Liver (tissue), 9 donors: Measurements from ENCODE around the gene MGAT5. TPM values are rescaled to one million over a fixed set of nuclear protein-coding genes. Genes with fewer than 3 reads are reported as not detected.

Experiments
- DNase-seq: peaks from one replicate; pipeline ENCODE4 v3.0.0-alpha.2; 2017; ENCODE audit warnings: low spot score
- H3K27ac ChIP-seq, 2 donors: one replicate each; pipeline ENCODE4 v1.7.0; 2013; ENCODE audit warnings: inconsistent platforms in 2 of 2, low read length in 2 of 2, control low read depth in 1 of 2, low read depth in 1 of 2, mild to moderate bottlenecking in 1 of 2
- H3K27me3 ChIP-seq, 4 donors: one replicate each; pipeline versions ENCODE4 v1.6.1 to v1.7.0; 2013; ENCODE audit warnings: low read length in 3 of 4, inconsistent platforms in 1 of 4, mild to moderate bottlenecking in 1 of 4, moderate library complexity in 1 of 4; ENCODE audit not compliant: control insufficient read depth in 4 of 4, insufficient read depth in 4 of 4
- H3K36me3 ChIP-seq, 4 donors: one replicate each; pipeline versions ENCODE4 v1.6.1 to v1.7.0; 2013; ENCODE audit warnings: low read length in 3 of 4, mild to moderate bottlenecking in 3 of 4, low read depth in 1 of 4, moderate library complexity in 1 of 4; ENCODE audit not compliant: control insufficient read depth in 4 of 4, insufficient read depth in 3 of 4
- H3K4me1 ChIP-seq, 4 donors: one replicate each; pipeline versions ENCODE4 v1.6.1 to v1.7.0; 2013; ENCODE audit warnings: low read length in 3 of 4, mild to moderate bottlenecking in 3 of 4, moderate library complexity in 1 of 4; ENCODE audit not compliant: control insufficient read depth in 4 of 4, insufficient read depth in 4 of 4
- H3K4me3 ChIP-seq, 3 donors: one replicate each; pipeline versions ENCODE4 v1.6.1 to v1.7.0; 2013; ENCODE audit warnings: low read length in 3 of 3, control low read depth in 1 of 3, low read depth in 1 of 3, mild to moderate bottlenecking in 1 of 3
- H3K9ac ChIP-seq, 2 donors: one replicate each; pipeline ENCODE4 v1.7.0; 2013; ENCODE audit warnings: low read length in 2 of 2, mild to moderate bottlenecking in 2 of 2, moderate library complexity in 2 of 2, control low read depth in 1 of 2, low read depth in 1 of 2
- H3K9me3 ChIP-seq, 4 donors: one replicate each; pipeline versions ENCODE4 v1.6.1 to v1.7.0; 2013; ENCODE audit warnings: low read length in 3 of 4; ENCODE audit not compliant: control insufficient read depth in 4 of 4
- ATF3 ChIP-seq: IDR thresholded peaks from 2 replicates; pipeline ENCODE4 v1.6.1; 2016; ENCODE audit warnings: antibody characterized with exemption
- CTCF ChIP-seq: fragments of 150-350 bp; IDR thresholded peaks from 2 replicates; pipeline ENCODE4 v1.5.1; 2017; ENCODE audit warnings: improper control_type of control experiment, low read depth, low read length; ENCODE audit not compliant: missing input control
- FOXA1 ChIP-seq: IDR thresholded peaks from 2 replicates; pipeline ENCODE4 v1.6.1; 2016; ENCODE audit warnings: antibody characterized with exemption
- GABPA ChIP-seq, 2 donors: IDR thresholded peaks in 1 of 2; conservative IDR thresholded peaks in 1 of 2; 2 replicates each; pipeline ENCODE4 v1.6.1; 2016; ENCODE audit warnings: antibody characterized with exemption in 2 of 2, mild to moderate bottlenecking in 1 of 2, moderate library complexity in 1 of 2
- HNF4A ChIP-seq, 2 donors: conservative IDR thresholded peaks; 2 replicates each; pipeline ENCODE4 v1.6.1; 2016; ENCODE audit warnings: antibody characterized with exemption in 2 of 2, mild to moderate bottlenecking in 2 of 2
- HNF4G ChIP-seq: IDR thresholded peaks from 2 replicates; pipeline ENCODE4 v1.6.1; 2016; ENCODE audit warnings: antibody characterized with exemption
- JUND ChIP-seq, 2 donors: IDR thresholded peaks; 2 replicates each; pipeline ENCODE4 v1.6.1; 2016; ENCODE audit warnings: antibody characterized with exemption in 2 of 2
- MAX ChIP-seq: IDR thresholded peaks from 2 replicates; pipeline ENCODE4 v1.6.1; 2016; ENCODE audit warnings: antibody characterized with exemption
- NR2F2 ChIP-seq: IDR thresholded peaks from 2 replicates; pipeline ENCODE4 v1.6.1; 2016; ENCODE audit warnings: antibody characterized with exemption
- RAD21 ChIP-seq, 2 donors: IDR thresholded peaks; 2 replicates each; pipeline ENCODE4 v1.6.1; 2016; ENCODE audit warnings: antibody characterized with exemption in 2 of 2, mild to moderate bottlenecking in 2 of 2
- REST ChIP-seq: IDR thresholded peaks from 2 replicates; pipeline ENCODE4 v1.6.1; 2016; ENCODE audit warnings: antibody characterized with exemption, mild to moderate bottlenecking
- RXRA ChIP-seq, 2 donors: IDR thresholded peaks; 2 replicates each; pipeline ENCODE4 v1.6.1; 2017 to 2018; ENCODE audit warnings: antibody characterized with exemption in 2 of 2, mild to moderate bottlenecking in 1 of 2
- SP1 ChIP-seq: IDR thresholded peaks from 2 replicates; pipeline ENCODE4 v1.6.1; 2018; ENCODE audit warnings: antibody characterized with exemption, mild to moderate bottlenecking
- TAF1 ChIP-seq: conservative IDR thresholded peaks from 2 replicates; pipeline ENCODE4 v1.6.1; 2016; ENCODE audit warnings: antibody characterized with exemption, mild to moderate bottlenecking
- YY1 ChIP-seq: IDR thresholded peaks from 2 replicates; pipeline ENCODE4 v1.6.1; 2016; ENCODE audit warnings: antibody characterized with exemption, mild to moderate bottlenecking
- ZBTB33 ChIP-seq: IDR thresholded peaks from 2 replicates; pipeline ENCODE4 v1.6.1; 2016; ENCODE audit warnings: antibody characterized with exemption
- WGBS: extraction: QIAGEN DNeasy Blood & Tissue Kit; methylation state at CpG from one replicate; pipeline ENCODE4 v1.1.7; 2013; 5-methylcytosine and 5-hydroxymethylcytosine counted together
- polyA plus RNA-seq, 2 donors: library from polyadenylated mRNA; stranded (reverse) in 1 of 2; unstranded in 1 of 2; fragments of 200-250 nt in 1 of 2; fragments of >200 nt in 1 of 2; fragmentation: Nextera tagmentation in 1 of 2; extraction: Ambion mirVana in 1 of 2; gene quantifications; one replicate each; pipeline versions ENCODE4 v1.2.1 to v1.2.3, GENCODE V29; 2013 to 2015
- total RNA-seq, 2 donors: library from RNA; depleted of rRNA; stranded (reverse); fragments of >200 nt; gene quantifications; one replicate each; pipeline ENCODE4 v1.2.3, GENCODE V29; 2014
- donor health status: healthy.
- donor health status: healthy.
- donor health status: healthy.
- donor health status: healthy.
- donor health status: healthy.

Gene MGAT5
- total and polyA plus RNA-seq, 4 donors = 1.8 to 12.7 (median 5.6) TPM

- no peaks in the 10 kb centered on the region for H3K9me3 ChIP-seq
- H3K27ac ChIP-seq = no peak overlapping the region
- no peak overlapping the region for H3K9ac ChIP-seq
- WGBS = 85% methylated on average over 2 of the region's 2 CpGs
- H3K27me3 ChIP-seq = no peaks in the 10 kb centered on the region
- TF ChIP-seq NR2F2 (no peak), YY1 (no peak), CTCF (no peak), JUND (IDR thresholded peaks at IDR 0.05) (no peak), RXRA (IDR thresholded peaks at IDR 0.05) (no peak), GABPA (IDR thresholded peaks at IDR 0.05 in 1 of 2, conservative IDR thresholded peaks at IDR 0.05 in 1 of 2) (no peak), HNF4A (conservative IDR thresholded peaks at IDR 0.05) (no peak)
- no peaks in the 10 kb centered on the region for H3K36me3 ChIP-seq
- H3K4me1 ChIP-seq = peaks cover 6 to 22% (median 13%) of the 10 kb centered on the region in 4 donors
- H3K4me3 ChIP-seq = no peak overlapping the region
- no peak for DNase-seq
Measured at GRCh38 chr2:134259571-134259970, 5.7 kb downstream of the MGAT5 start.

- Histone ChIP-seq H3K4me3 (no peak overlapping the region), H3K9me3 (no peaks in the 10 kb centered on the region), H3K4me1 (peaks cover 6 to 22% (median 13%) of the 10 kb centered on the region in 4 donors), H3K36me3 (no peaks in the 10 kb centered on the region), H3K9ac (no peak overlapping the region), H3K27me3 (no peaks in the 10 kb centered on the region), H3K27ac (no peak overlapping the region)
- no peak for TF ChIP-seq FOXA1
- no peak for TF ChIP-seq RXRA (IDR thresholded peaks at IDR 0.05)
- TF ChIP-seq SP1 = no peak
- no peak for TF ChIP-seq RAD21 (IDR thresholded peaks at IDR 0.05)
- TF ChIP-seq JUND (IDR thresholded peaks at IDR 0.05) = no peak
- no peak for DNase-seq
- 95% methylated on average over 8 of the region's 8 CpGs for WGBS
Measured at GRCh38 chr2:134259994-134260393, 6.1 kb downstream of the MGAT5 start.

- no peak overlapping the region for H3K9ac ChIP-seq
- DNase-seq = no peak
- H3K4me3 ChIP-seq = no peak overlapping the region
- no peaks in the 10 kb centered on the region for H3K27me3 ChIP-seq
- no peak overlapping the region for H3K27ac ChIP-seq
- TF ChIP-seq HNF4A (conservative IDR thresholded peaks at IDR 0.05) (no peak), NR2F2 (no peak), RXRA (IDR thresholded peaks at IDR 0.05) (no peak), HNF4G (no peak), JUND (IDR thresholded peaks at IDR 0.05) (no peak), REST (no peak), SP1 (no peak), ZBTB33 (no peak), TAF1 (no peak), ATF3 (no peak), MAX (no peak), FOXA1 (no peak), RAD21 (IDR thresholded peaks at IDR 0.05) (no peak)
- H3K36me3 ChIP-seq = no peaks in the 10 kb centered on the region
- H3K4me1 ChIP-seq = peaks cover 6 to 22% (median 13%) of the 10 kb centered on the region in 4 donors
- 89% methylated on average over 2 of the region's 2 CpGs for WGBS
- no peaks in the 10 kb centered on the region for H3K9me3 ChIP-seq
Measured at GRCh38 chr2:134260713-134261112, 6.8 kb downstream of the MGAT5 start.
